MG63 (cell line): ENCODE measurements around the gene TNNC1. TPM values are rescaled to one million over a fixed set of nuclear protein-coding genes. Genes with fewer than 3 reads are reported as not detected.

Experiments used
- DNase-seq: peaks from one replicate; pipeline ENCODE4 v3.0.0-alpha.2; 2020
- H3K27me3 ChIP-seq: fragments of 250-450 bp; sonication (Bioruptor Pico); 2 replicates; pipeline ENCODE4 v1.5.1; 2020; ENCODE audit warnings: mild to moderate bottlenecking, moderate library complexity
- H3K36me3 ChIP-seq: fragments of 250-450 bp; sonication (Bioruptor Pico); 2 replicates; pipeline ENCODE4 v1.5.1; 2020; ENCODE audit warnings: mild to moderate bottlenecking, moderate library complexity
- H3K4me3 ChIP-seq: fragments of 250-450 bp; sonication (Bioruptor Pico); 2 replicates; pipeline ENCODE4 v1.5.1; 2020; ENCODE audit warnings: mild to moderate bottlenecking, moderate library complexity
- H3K9me3 ChIP-seq: fragments of 250-450 bp; sonication (Bioruptor Pico); 2 replicates; pipeline ENCODE4 v1.5.1; 2020; ENCODE audit warnings: mild to moderate bottlenecking, moderate library complexity
- total RNA-seq: library from RNA; depleted of rRNA; stranded (reverse); fragments of >200 nt; shearing (Covaris generic); gene quantifications from 2 replicates; pipeline ENCODE4 v1.2.3, GENCODE V29; 2014; ENCODE audit warnings: low replicate concordance; rRNA removed

The TNNC1 gene
- 0.99 TPM in 1 of 2 replicates, not detected in the other for total RNA-seq

DNA sequence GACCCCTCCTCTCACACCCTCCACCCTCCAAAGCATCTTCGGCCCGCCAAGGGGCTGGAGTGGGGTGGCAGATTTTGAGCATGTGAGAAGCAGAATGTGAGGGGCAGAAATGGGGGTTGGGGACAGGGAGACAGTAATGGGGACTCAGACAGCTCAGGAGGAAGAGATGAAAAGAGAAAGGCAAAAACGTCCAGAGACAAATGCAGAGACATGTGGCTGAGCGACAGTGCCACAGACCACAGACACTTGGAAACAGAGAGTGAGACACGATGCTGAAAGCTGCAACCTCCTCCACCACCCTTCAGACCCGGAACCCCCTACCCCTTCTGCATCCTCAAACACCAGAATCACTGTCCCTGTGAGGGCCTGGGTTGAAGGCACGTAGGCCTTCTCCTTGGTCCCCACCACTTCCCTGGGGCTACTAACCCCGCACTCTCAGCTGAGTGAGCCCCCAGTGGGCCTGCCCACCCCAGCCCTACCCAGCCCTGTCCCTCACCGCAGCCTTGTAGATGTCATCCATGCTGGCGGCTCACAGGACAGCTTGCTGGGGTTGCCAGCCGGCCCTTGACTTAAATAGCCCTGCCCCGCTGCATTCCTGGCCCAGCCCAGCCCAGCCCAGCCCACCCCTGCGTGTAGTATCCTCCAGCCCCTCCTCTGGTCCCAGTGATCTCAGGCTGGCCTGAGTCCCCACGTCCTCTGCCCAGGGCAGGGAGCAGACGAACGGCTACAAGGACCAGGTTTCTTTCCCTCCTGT is at the start of gene TNNC1:
Gene TNNC1 (minus strand): TSS at position 546 of the 754 bp plus-strand sequence. CDS start 26 bp downstream, at position 520.
- no peak for DNase-seq
- H3K36me3 ChIP-seq: 0 out of 2 replicates have a peak, but pooled peaks cover 4% of the 10 kb centered on the region
- peak within 1 kb of the TSS; percentile 80 for H3K4me3 ChIP-seq
- H3K9me3 ChIP-seq: no peaks in the 10 kb centered on the region
- H3K27me3 ChIP-seq: no peaks in the 10 kb centered on the region

GRCh38 chr3:52502808-52503350 is 49.0 kb upstream of the TNNC1 start:
- no peak overlapping the region for H3K4me3 ChIP-seq
- no peaks in the 10 kb centered on the region for H3K27me3 ChIP-seq
- no peaks in the 10 kb centered on the region for H3K36me3 ChIP-seq
- no peak for DNase-seq
- H3K9me3 ChIP-seq: no peaks in the 10 kb centered on the region

DNA sequence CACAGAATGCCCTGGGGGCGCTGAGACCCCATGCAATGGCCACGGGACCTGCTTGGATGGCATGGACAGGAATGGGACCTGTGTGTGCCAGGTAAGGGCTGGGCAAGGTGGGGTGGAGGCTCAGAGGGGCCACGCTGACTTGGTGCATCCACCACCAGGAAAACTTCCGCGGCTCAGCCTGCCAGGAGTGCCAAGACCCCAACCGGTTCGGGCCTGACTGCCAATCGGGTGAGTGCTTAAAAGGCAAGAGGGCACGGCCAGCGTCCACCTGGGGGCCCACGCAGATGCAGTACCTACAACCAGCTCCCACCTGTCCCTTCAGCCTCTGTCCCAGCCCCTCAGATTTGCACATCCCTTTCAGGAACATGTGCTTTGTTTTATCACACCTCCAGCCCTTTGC is 48.2 kb upstream of the TNNC1 start:
- DNase-seq: no peak

DNA sequence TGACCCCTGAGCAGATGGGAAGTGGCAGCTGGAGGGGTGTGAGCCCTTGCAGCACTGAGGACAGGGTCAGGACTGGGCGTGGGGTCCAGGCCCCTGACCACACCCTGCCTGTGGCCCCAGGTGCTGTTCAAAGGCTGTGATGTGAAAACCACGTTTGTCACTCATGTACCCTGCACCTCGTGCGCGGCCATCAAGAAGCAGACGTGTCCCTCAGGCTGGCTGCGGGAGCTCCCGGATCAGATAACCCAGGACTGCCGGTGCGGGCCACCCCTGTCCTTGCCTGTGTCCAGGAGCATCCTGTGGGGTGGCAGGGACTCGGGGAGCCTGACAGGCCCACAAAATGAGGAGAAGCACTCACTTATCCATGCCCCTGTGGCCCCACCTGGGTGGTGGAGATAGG is 47.2 kb upstream of the TNNC1 start:
- no peaks in the 10 kb centered on the region for H3K9me3 ChIP-seq
- H3K4me3 ChIP-seq: no peak overlapping the region
- no peaks in the 10 kb centered on the region for H3K36me3 ChIP-seq
- no peak for DNase-seq
- H3K27me3 ChIP-seq: no peaks in the 10 kb centered on the region

More for the DNA sequence above, 48.2 kb upstream of the TNNC1 start:
- Histone ChIP-seq H3K36me3 (no peaks in the 10 kb centered on the region), H3K27me3 (no peaks in the 10 kb centered on the region), H3K9me3 (no peaks in the 10 kb centered on the region), H3K4me3 (no peak overlapping the region)

DNA sequence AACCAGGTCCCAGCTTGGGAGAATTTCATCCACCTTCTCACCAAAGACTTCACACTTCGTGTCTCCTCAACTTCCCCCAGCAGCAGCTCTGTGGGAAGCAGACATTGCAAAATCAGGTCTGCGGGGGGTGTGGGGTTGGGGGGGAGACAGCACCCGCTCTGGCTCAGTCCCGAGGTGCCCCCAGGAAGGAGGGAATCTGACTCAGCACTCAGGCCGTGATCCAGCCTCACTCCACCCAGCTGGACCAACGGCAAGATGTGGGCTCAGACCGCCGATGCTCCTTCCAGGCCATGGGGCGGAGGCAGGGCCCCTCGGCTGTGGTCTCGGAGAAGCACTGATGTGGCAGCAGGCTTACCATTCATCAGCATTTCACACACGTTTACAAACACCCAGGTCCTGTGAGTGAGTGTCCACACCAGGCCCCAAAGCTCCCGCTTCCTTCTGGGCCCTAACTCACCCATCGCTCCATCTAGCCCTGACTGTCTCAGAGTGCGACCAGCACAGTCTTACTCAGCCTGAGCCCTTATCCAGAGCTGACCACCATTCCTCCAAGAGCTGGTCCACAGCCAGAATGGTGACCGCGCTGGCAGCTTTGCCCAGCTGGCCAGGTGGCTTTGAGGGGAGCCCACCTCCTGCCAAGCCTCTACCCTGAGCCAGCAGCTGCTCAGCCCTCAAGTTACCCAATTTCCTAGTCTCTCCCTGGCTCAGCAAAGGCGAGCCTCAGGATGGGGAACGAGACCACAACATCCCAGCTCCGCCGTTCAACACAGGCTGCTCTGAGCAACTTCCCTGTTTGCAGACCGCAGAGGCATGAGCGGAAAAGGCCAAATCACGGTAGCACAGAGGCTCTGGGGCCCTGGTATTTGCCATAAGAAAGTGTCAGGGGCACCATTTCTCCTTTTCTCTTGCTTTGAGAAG is 44.6 kb upstream of the TNNC1 start:
- Histone ChIP-seq H3K9me3 (no peaks in the 10 kb centered on the region), H3K36me3 (no peaks in the 10 kb centered on the region), H3K4me3 (no peak overlapping the region), H3K27me3 (no peaks in the 10 kb centered on the region)
- peak; percentile 68 for DNase-seq

DNA sequence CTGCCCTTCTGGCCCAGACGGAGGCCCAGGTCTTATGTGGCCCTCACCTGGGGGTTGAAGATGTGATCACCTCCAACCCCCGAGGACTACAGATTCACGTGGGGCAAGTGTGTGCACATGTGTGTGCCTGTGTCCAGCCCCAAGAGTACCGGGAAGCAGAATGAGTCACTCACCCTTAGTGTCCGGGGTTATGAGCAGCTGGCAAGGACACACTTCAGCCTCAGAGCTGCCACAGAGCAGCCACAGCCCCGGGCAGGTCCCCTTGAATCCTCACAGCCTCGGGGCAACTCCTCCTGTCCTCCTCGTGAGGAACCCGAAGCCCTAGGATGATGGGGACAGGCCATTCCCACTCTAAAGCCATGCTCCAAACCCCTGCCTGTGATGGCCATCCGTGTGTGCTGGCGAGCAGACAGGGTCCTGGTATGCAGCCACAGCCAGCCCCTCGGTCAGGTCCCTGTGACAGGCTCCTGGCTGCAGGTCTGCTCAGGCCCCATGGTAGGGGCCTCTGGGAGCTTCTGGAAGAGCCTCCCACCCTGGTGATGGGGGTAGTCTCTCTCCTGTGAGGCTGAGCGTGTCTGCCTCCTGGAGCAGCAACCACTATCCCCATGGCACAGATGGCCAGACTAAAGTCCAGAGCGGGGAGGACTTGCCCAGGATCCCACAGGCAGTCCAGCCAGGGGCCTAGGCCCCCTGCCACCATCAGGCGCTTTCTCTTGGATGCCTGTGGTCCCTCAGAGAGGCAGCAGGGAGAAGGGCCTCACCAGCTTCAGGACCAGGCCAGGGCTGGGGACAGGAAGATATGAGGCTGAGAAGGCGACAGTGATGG is 42.1 kb upstream of the TNNC1 start:
- Histone ChIP-seq H3K4me3 (no peak overlapping the region), H3K36me3 (no peaks in the 10 kb centered on the region; the same call in 1 of the 2 replicates), H3K9me3 (no peaks in the 10 kb centered on the region), H3K27me3 (no peaks in the 10 kb centered on the region)
- peak; percentile 58 for DNase-seq

DNA sequence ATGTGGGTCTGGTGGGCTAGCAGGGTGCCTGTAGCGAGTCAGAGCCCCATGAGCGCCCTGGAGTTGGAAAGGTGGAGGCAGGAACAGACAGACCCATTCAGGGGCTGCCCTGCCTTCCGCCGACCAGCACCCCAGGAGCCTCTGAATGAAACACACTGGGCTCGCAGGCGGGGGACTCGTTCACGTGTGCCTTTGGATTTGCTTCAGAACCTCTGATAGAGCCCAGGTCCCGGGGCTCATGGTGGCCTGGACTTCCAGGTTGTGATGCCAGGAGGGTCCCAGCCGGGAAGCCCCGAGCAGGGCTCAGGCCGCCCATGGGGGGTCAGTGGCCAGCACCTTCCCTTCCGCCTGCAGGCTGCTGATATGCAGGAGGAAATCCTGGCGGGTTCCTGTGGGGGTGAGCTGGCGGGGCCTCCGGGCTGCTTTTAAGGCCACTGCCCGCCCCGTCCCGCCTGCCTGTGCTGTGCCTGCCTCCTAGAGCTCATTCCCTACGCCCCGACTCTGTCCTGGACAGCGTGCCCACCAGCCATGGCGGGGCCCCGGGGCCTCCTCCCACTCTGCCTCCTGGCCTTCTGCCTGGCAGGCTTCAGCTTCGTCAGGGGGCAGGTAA is 41.1 kb upstream of the TNNC1 start, which contains the start of gene STAB1:
Gene STAB1 (plus strand): TSS at position 453 of the 610 bp plus-strand sequence. CDS start 76 bp downstream, at position 529.
- no peak for DNase-seq
- no peaks in the 10 kb centered on the region for H3K9me3 ChIP-seq
- H3K36me3 ChIP-seq: no peaks in the 10 kb centered on the region; the same call in 1 of the 2 replicates
- no peak within 1 kb of the TSS for H3K4me3 ChIP-seq
- H3K27me3 ChIP-seq: no peaks in the 10 kb centered on the region

DNA sequence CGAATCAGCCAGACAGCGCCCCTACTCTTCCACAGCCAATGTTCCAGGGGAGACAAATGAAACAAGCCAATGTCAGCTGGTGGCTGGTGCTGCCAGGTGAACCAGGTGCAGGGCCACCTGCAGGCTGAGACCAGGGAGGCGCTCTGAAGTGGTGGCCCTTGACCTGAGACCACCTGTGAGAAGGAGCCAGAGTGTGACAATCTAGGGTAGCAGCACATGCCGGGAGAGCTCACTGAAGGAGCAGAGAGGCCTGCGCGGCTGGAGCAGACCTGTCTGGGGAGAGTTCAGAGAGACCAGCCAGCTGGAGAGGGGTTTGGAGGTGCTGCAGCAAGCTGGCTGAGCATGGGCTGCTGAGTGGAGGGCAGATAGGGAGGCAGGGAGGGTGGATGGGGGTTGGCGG is 40.6 kb upstream of the TNNC1 start:
- Histone ChIP-seq H3K27me3 (no peaks in the 10 kb centered on the region), H3K4me3 (no peak overlapping the region), H3K36me3 (no peaks in the 10 kb centered on the region; the same call in 1 of the 2 replicates), H3K9me3 (no peaks in the 10 kb centered on the region)
- no peak for DNase-seq

GRCh38 chr3:52493232-52494017 is 39.6 kb upstream of the TNNC1 start:
- DNase-seq: no peak
- Histone ChIP-seq H3K36me3 (no peaks in the 10 kb centered on the region; the same call in 1 of the 2 replicates), H3K9me3 (no peaks in the 10 kb centered on the region), H3K4me3 (no peak overlapping the region), H3K27me3 (no peaks in the 10 kb centered on the region)

GRCh38 chr3:52492059-52492458 is 38.2 kb upstream of the TNNC1 start:
- Histone ChIP-seq H3K36me3 (no peaks in the 10 kb centered on the region; the same call in none of the 2 replicates), H3K27me3 (no peaks in the 10 kb centered on the region), H3K9me3 (no peaks in the 10 kb centered on the region), H3K4me3 (no peak overlapping the region)
- no peak for DNase-seq

- Histone ChIP-seq H3K4me3 (no peak overlapping the region), H3K9me3 (no peaks in the 10 kb centered on the region), H3K36me3 (no peaks in the 10 kb centered on the region; the same call in none of the 2 replicates), H3K27me3 (no peaks in the 10 kb centered on the region)
- no peak for DNase-seq
These were observed 37.2 kb upstream of the TNNC1 start for GRCh38 chr3:52490939-52491526.

GRCh38 chr3:52490035-52490938 is 36.4 kb upstream of the TNNC1 start:
- H3K27me3 ChIP-seq: no peaks in the 10 kb centered on the region
- H3K4me3 ChIP-seq: no peak overlapping the region
- no peaks in the 10 kb centered on the region; the same call in none of the 2 replicates for H3K36me3 ChIP-seq
- no peak for DNase-seq
- no peaks in the 10 kb centered on the region for H3K9me3 ChIP-seq

DNA sequence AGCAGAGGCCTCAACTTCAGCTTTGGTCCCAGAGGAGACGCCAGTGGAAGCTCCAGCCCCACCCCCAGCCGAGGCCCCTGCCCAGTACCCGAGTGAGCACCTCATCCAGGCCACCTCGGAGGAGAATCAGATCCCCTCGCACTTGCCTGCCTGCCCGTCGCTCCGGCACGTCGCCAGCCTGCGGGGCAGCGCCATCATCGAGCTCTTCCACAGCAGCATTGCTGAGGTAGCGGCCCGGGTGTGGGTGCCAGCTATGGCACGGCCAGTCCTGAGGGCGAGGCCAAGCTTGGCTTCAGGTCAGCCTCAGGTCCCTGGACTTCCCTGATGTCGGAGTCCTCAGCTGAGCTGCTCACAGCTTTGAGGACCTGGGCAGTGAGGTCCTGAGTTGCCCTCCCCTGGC is 35.6 kb upstream of the TNNC1 start:
- Histone ChIP-seq H3K4me3 (no peak overlapping the region), H3K36me3 (no peaks in the 10 kb centered on the region; the same call in none of the 2 replicates), H3K27me3 (no peaks in the 10 kb centered on the region), H3K9me3 (no peaks in the 10 kb centered on the region)
- no peak for DNase-seq

GRCh38 chr3:52488746-52489145 is 34.9 kb upstream of the TNNC1 start:
- Histone ChIP-seq H3K9me3 (no peaks in the 10 kb centered on the region), H3K27me3 (no peaks in the 10 kb centered on the region), H3K36me3 (no peaks in the 10 kb centered on the region; the same call in none of the 2 replicates), H3K4me3 (no peak overlapping the region)
- no peak for DNase-seq
